COR-L47 (cell line): ENCODE results near the gene SPACDR.
"Not testable (repeated sequence)": the region's sequence is repeated elsewhere in the genome, so short reads cannot be mapped to it uniquely, and the experiment has no call there.

Experiments
- DNase-seq: peaks from one replicate; lab custom pipeline; 2025; lab: John Stamatoyannopoulos, UW

Gene SPACDR

DNA sequence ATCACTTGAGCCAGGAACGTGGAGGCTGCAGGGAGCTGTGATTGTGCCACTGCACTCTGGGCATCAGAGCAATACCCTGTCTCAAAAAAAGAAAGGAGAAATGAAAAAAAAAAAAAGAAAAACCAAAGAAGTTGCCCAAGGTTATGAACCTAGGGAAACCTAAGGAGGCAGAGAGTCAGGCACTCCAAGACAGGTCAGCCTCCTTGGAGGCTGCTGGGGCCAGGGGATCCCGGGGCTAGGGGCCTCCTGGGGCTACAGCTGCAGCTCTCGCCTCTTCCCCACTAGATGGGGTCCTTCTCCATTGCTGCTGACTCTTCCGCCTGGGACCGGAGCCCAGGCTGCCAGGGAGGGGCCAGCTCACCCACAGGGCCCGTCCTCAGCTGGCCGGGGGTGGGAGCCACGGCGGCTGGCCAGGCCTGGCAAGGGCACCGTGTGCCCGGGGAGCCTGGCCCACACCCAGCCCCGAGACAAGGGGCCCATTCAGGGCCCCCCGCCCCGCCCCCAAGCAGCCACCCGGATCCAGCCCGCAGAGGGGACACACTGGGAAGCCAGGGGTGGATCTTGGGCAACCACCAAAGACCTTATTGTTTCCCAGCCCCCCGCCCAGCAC is 1.7 kb upstream of the SPACDR start:
- DNase-seq, result peak; percentile 71

DNA sequence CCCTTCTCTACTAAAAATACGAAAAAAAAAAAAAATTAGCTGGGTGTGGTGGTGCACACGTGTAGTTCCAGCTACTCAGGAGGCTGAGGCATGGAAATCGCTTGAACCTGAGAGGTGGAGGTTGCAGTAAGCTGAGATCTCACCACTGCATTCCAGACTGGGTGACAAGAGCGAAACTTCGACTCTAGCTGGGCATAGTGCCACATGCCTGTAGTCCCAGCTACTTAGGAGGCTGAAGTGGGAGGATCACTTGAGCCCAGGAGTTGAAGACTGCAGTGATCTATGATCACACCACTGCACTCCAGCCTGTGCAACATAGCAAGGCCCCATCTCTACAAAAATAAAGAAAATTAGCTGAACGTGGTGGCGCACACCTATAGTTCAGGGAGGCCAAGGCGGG is 1.2 kb upstream of the SPACDR start:
- DNase-seq, result no peak

DNA sequence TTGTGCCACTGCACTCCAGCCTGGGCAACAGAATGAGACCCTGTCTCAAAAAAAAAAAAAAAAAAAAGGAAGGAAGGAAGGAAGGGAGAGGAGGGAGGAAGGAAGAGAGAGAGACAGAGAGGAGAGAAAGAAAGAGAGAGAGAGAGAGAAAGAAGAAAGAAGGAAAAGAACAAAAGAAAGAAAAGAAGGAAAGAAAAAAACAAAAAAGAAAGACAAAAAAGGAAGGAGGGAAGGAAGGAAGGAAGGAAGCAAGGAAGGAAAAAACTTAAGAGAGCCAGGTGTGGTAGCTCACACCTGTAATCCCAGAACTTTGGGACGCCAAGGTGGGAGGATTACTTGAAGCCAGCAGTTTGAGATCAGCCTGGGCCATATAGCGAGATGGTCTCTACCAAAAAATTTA is 731 bp upstream of the SPACDR start:
- no peak for DNase-seq

DNA sequence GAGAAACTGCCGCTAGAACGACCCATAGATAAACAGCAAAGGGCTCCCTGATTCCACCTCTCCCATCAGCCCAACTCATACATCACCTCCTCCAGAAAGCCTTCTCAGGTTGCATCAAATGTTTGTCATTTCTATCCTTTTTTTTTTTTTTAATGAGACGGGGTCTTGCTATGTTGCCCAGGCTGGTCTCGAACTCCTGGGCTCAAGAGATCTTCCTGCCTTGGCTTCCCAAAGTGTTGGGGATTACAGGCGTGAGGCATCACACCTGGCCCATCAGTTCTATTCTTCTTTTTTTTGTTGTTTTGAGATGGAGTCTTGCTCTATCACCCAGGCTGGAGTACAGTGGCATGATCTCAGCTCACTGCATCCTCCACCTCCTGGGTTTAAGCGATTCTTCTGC is 7.0 kb downstream of the SPACDR start:
- DNase-seq, result no peak

DNA sequence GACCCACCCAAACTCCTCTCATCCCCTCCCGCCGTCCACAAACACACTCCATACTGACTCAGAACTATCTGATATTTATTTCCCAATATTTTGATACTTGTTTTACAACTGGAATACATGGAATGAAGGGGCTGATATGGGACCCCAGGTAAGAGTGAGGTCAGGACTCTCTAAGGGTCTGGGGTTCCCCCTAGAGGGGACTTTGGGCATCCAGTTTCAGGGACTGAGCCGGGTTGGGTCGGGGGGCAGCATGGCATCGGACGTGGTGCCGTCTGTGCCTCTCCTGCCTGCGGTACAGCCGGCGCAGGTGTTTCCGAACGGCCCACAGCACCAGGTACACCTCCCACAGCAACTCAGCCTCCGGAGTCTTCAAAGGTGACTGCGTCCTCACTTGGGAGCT is 7.5 kb downstream of the SPACDR start:
- DNase-seq, result no peak

DNA sequence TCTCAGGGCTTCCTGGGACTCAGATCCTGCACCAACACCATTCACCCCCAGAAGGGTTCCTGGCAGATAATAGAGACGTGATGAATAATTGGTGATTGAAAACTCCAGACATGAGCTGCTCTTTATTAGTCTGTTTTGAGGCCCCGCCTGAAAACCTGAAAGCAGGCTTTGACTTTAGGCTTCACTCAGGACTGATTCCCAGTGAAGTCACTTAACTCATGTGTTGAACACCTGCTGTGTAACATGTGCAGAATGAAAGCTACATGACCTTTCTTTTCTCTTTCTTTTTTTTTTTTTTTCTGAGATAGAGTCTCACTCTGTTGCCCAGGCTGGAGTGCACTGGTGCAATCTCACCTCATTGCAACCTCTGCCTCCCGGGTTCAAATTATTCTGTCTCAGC is 8.9 kb downstream of the SPACDR start:
- no peak for DNase-seq

DNA sequence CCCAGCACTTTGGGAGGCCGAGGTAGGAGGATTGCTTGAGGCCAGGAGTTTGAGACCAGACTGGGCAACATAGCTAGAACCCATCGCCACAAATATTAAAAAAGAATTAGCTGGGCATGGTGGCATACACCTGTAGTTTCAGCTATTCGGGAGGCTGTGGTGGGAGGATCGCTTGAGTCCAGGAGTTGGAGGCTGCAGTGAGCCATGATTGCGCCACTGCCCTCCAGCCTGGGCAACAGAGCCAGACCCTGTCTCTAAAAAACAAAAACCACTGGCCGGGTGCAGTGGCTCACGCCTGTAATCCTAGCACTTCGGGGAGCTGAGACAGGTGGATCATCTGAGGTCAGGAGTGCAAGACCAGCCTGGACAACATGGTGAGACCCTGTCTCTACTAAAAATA is 10.2 kb downstream of the SPACDR start:
- DNase-seq, result not testable (repeated sequence)

DNA sequence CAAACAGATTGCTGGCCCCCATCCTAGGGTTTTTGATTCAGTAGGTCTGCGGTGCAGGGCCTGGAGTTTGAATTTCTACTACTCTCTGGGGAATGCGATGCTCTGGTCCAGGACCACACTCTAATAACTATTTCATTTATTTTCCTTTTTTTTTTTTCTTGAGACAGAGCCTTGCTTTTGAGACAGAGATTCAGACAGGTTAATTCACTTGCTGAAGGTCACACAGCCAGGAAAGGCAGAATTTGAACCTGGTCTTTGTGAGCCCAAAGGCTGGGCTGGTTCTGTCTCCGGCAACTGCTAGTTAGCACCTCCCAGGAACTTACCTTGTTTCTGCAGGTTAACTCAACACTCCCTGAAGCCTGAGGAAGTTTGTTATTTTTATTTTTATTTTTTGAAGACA is 11.5 kb downstream of the SPACDR start:
- DNase-seq, result no peak

DNA sequence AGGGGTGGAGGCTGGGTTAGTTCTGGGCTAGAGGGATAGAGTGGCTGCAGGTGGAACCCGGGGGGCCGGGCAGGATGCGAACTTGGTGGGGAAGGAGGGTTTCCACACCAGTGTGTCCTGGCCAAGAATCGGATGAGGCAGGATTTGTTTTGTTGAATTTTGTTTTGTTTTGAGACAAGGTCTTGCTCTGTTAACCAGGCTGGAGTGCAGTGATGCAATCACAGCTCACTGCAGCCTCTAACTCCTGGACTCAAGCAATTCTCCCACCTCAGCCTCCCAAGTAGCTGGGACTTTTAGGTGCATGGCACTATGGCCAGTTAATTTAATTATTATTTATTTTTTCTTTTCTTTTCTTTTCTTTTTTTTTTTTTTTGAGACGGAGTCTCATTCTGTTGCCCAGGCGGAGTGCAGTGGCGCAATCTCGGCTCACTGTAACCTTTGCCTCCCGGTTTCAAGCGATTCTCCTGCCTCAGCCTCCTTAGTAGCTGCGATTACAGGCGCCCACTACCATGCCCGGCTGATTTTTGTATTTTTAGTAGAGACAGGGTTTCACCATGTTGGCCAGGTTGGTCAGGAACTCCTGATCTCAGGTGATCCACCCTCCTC is 14.8 kb downstream of the SPACDR start:
- no peak for DNase-seq

DNA sequence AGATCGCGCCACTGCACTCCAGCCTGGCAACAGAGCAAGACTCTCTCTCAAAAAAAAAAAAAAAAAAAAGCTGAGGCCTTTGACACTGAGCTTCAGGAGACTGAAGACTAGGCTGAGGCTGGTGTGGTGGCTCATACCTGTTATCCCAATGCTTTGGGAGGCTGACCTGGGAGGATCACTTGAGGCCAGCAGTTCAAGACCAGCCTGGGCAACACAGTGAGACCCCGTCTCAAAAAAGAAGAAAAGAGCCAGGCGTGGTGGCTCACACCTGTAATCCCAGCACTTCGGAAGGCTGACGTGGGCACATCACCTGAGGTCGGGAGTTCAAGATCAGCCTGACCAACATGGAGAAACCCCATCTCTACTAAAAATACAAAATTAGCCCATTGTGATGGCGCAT is 16.7 kb downstream of the SPACDR start:
- not testable (repeated sequence) for DNase-seq

DNA sequence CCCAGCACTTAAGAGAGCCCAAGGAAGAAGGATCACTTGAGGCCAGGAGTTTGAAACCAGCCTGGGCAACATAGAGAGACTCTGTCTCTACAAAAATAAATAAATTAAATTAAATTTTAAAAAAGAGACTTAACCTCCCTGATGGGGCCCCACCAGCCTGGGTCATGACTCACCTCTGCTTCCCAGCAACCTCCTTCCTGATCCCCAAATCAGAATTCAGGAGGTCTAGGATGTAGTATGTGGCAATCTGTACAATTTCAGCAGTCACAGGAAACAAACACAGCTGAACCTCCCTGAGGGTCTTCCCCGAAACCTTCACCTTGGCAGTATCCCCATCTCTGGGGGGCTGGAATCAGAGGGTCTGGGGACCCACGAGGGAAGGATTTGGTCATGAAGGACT is 18.0 kb downstream of the SPACDR start:
- DNase-seq, result no peak

DNA sequence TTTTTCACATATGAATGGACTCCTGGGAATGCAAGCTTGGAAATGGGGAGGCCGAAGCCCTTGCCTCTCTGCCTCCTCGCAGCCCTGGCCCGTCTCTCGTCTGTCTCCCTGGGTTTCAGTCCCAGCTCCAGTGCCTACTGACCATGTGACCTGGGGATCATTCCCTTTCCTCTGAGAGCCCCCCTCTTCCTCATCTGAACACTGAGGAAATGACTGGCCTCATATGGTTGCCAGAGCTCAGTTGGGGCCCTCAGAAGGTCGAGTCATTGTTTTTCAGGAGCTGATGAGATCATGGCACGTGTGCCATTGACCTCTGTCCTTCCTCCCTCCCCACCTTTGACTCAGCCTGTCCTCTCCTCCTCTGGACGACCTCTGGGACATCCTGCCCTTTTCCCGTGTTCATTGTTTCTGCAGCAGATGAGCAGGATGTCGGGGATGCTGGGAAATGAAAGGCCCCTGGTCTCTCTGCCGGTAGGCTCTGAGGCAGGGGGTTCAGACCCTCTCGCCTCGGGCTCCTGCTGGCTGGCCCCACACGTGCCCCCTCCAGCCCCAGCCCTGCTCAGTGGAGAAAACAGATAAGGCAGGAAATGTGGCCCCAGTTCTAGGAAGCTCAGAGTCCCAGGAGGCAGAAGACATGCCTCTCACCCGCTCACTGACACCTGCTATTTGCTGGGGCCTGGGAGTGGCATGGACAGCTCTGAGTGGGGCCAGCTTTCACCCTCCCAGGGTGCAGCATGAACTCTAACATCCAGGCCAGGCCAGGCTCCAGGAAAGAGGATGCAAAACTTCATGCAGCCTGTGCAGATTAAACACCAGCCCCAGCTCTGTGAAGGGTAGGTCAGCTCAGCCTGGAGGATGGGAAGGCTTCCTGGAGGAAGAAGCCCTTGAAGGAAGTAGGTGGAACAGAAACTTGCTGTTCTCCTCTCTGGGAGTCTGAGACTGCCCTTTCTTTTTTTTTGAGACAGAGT is 19.5 kb downstream of the SPACDR start:
- no peak for DNase-seq

DNA sequence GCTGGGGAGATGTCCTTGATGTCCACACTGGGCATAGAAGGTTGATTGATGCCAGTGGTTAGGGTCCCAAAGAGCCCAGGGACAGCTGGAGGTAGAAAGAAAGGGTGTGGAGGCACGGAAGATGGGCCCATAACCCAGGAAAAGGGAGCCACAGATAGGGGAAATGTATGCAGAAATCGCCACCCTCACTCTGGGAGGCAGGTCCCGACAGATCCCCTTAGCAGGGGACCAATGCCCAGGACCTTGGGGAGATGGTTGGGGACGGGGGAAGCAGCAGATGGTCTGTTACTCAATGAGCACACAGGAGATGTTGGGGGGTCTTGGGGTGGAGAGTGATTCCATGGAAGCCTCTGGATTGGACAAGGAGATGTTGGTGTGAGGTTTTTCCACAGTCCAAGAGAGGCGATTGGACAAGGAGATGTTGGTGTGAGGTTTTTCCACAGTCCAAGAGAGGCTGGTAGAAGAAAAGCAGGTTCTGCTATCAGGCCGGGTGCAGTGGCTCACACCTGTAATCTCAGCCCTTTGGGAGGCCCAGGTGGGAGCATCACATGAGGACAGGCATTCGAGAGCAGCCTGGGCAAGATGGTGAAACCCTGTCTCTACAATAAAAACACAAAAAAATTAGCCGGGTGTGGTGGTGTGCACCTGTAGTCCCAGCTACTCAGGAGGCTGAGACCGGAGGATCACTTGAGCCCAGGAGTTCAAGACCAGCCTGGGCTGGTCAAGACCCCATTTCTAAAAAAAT is 20.8 kb downstream of the SPACDR start:
- no peak for DNase-seq

DNA sequence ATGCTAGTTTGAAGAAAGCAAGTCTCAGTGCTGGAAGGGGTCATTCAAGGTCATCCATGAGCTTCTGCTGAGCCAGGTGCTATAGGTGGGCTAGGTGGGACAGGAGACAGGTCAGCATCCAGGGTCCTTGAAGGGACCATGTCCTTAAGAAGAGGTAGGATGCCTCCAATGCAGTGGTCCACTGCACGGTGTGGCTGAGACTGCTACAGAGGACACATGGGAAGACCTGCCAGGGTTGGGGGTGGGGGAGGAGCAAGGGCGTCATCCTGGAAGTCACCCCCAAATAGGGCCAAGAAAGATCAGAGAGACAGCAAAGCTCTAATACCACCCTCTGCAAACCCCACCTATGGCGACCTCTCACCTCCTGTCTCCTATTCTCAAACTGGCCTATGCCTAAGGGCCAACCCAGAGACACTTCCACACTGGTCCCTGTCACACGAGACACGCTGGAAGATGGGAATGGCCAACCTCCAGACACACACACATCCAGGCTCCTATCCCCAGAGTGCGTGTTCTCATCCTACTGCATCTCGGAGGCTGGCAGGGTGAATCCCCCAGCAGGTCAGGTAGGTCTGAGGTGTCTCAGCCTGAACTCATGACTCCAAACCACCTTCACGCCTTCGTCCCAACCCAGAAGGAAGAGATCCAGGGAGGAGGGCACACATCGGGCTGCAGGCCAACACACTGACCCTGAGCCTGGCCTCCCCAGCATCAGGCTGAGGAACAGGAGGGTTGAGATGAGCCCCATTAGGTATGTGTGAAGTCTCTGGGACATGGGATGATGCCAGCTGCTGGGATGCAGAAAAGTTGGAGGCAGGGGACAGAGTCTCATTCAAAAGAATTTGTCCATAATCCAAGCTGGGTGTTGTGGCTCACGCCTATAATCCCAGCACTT is 22.2 kb downstream of the SPACDR start:
- DNase-seq, result no peak

DNA sequence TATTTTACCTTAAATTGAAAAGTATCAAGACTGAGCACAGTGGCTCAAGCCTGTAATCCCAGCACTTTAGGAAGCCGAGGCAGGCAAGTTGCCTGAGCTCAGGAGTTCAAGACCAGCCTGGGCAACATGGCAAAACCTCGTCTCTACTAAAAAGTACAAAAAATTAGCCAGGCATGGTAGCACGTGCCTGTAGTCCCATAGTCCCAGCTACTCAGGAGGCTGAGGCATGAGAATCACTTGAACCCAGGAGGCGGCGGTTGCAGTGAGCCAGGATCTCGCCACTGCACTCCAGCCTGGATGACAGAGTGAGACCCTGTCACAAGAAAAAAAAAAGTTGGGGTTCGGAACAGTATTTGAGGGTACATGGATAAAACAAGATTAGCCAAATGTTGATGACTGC is 24.8 kb downstream of the SPACDR start:
- DNase-seq, result not testable (repeated sequence)

DNA sequence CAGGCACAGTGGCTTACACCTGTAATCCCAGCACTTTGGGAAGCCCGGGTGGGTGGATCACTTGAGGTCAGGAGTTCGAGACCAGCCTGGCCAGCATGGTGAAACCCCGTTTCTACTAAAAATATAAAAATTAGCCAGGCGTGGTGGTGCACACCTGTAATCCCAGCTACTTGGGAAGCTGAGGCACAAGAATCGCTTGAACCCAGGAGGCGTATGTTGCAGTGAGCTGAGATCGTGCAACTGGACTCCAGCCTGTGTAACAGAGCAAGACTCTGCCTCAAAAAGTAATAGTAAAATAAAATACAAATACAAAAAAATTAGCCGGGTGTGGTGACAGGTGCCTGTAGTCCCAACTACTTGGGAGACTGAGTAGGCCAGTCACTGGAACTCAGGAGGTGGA is 25.3 kb downstream of the SPACDR start:
- DNase-seq, result not testable (repeated sequence)

DNA sequence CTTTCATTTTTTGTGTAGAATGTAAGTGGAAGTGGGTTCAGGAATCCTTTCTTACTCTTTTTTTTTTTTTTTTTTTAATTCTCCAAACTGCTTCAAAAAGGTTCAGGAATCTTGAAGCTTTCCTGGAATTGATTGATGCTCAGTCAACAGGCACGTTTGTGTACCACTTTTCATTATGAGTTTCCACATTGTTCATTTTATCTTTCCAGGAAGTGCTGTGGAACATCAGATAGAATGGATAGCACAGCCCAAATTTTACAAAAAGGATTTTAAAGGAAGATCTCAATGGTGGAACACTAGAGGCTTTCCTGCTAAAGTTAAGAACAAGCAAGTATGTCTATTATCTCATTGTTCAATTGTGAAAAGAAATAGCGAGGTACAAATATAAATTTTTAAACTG is 25.9 kb downstream of the SPACDR start:
- DNase-seq, result no peak

DNA sequence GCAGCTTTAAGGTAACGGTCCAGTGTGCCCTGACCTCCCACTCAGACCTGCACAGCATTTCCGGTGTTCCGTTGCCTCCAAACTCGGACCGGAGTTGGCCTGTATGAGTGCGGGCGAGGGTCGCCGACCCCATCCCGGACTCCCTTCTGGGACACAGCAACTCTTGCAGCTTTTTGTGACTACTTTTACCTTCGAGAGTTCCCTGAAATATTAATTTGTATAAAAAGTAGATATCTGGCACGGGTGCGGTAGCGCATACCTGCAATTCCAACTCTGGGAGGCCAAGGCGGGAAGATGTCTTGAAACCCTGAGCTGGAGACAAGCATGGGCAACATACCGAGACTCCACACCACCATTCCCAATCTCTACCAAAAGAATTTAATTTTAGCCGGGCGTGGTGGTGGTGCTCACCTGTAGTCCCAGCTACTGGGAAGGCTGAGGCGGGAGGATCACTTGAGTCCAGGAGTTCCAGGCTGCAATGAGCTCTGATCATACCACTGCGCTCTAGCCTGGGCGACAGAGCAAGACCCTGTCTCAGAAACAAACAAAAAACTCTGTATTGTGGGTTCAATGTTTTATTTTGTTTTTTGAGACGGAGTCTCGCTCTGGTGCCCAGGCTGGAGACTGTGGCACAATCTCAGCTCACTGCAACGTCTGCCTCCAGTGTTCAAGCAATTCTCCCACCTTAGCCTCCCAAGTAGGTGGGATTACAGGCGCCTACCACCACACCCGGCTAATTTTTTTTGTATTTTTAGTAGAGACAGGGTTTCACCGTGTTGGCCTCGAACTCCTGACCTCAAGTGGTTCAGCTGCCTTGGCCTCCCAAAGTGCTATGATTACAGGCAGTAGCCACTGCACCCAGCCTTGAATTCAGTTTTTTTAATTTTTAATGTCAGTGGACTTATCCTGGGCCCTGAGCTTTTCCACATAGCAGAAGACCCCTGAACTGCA is 26.6 kb downstream of the SPACDR start:
- DNase-seq, result no peak

DNA sequence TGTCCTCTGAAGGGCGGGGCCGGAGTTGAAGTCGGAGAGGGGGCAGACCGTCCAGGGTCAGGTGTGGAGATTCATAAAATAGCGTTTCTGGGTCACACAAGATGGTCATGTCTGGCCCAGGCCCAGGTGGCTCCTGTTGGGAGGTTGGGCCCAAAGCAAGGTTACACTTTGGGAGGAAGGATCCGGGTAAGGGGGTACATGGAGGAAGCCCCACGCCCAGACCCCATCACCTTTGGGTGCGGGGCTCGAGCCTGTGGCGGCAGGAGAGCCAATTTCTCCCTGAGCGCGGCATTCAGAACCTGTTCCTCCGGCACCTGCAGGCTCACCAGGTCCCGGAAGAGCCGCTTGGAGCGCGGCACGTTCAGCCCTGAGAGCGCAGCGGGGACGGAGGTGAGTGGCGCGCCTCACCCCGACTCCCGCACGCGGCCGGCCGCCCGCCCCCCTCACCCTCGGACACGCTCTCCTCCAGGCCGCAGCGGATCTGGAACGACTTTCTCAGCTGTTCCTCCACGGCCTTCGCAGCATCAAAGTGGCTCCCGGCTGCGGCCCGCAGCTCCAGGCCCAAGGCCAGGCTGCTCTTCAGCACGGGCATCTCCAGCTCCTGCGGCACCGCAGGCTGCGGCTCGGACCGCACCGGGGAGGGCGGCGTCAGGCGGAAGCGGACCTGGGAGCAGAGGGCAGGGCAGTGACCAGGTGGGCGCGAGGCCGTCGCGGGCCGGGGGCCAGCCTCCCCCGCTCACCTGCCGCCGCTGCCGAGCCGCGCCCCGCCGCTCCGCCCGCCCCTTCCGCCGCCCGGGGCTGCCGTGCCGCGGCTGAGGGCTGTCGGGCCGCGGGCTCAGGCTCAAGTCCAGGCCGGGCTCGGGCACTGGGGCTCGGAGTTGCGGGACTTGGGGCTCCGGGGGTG is 28.4 kb downstream of the SPACDR start:
- peak; percentile 52 for DNase-seq
